ENCODE data around the gene ZNF710. TPM values are rescaled to one million over a fixed set of nuclear protein-coding genes. Genes with fewer than 3 reads are reported as not detected.

The ZNF710 gene
- total RNA-seq, 4 donors from 2014 or later, result 6.6 to 13.8 (median 10.1) TPM

DNA sequence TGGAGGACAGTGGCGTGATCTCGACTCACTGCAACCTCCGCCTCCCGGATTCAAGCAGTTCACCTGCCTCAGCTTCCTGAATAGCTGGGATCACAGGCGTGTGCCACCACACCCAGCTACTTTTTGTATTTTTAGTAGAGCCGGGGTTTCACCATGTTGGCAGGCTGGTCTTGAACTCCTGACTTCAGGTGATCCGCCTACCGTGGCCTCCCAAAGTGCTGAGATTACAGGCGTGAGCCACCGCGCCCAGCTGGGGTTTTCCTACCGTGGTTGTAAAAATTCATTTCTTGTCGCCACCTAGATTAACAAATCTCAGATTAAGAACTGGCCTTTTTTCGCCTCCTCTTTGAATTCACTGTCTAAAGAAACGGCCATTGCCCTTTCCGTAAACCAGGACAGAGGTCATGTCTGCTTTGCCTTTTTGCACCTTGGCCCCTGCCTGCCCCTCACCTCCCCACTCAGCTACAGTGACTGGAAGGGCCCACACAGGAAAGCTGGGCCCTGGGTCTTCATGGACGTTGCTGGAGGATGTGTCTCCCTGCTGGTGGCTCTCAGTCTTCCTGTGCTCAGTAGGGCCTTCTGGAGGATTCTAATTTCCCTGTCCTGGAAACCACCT lies 17.2 kb downstream of the ZNF710 start:
- H3K27ac ChIP-seq (replicated peaks in 1 of 4), result no peak overlapping the region
- TF ChIP-seq EP300 (IDR thresholded peaks at IDR 0.05) (no peak), POLR2A (IDR thresholded peaks at IDR 0.05; ENCODE audit: low read depth) (no peak), POLR2AphosphoS5 (IDR thresholded peaks at IDR 0.05) (no peak)
- TF ChIP-seq, protein P1, sequence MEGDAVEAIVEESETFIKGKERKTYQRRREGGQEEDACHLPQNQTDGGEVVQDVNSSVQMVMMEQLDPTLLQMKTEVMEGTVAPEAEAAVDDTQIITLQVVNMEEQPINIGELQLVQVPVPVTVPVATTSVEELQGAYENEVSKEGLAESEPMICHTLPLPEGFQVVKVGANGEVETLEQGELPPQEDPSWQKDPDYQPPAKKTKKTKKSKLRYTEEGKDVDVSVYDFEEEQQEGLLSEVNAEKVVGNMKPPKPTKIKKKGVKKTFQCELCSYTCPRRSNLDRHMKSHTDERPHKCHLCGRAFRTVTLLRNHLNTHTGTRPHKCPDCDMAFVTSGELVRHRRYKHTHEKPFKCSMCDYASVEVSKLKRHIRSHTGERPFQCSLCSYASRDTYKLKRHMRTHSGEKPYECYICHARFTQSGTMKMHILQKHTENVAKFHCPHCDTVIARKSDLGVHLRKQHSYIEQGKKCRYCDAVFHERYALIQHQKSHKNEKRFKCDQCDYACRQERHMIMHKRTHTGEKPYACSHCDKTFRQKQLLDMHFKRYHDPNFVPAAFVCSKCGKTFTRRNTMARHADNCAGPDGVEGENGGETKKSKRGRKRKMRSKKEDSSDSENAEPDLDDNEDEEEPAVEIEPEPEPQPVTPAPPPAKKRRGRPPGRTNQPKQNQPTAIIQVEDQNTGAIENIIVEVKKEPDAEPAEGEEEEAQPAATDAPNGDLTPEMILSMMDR (IDR thresholded peaks at IDR 0.05), result no peak
- WGBS, result 95% methylated on average over 17 of the region's 17 CpGs
- H3K4me1 ChIP-seq, result peaks cover 9 to 14% (median 14%) of the 10 kb centered on the region in 4 donors
- intact Hi-C loops (cut with DNase I), result no loop called here
- H3K4me3 ChIP-seq, result no peak overlapping the region
- no peaks in the 10 kb centered on the region for H3K36me3 ChIP-seq
- H3K9me3 ChIP-seq, result no peaks in the 10 kb centered on the region
- no peak for DNase-seq (ENCODE audit: extremely low spot score)
- H3K27me3 ChIP-seq, result no peaks in the 10 kb centered on the region

DNA sequence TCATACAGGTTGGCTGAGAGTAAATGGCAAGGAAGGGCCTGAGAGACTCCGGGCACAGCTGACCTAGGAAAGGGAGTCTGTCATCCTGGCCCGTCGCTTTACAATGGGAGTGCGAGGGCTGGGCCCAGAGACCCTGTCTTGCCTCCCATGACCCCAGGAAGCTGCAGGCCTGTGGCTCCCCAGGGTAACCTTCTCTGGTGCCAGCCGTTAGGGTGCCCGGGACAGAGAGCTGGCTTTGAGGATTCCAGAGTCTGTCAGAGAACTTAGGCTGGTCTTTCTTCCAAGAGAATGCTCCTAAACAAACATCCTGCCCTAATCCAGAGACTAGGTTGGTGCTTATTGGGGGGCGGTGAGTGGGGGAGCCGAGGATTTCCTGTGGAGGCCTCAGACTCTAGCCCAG lies 18.5 kb downstream of the ZNF710 start:
- intact Hi-C loops (cut with DNase I), result no loop called here
- Histone ChIP-seq H3K4me1 (peaks cover 9 to 19% (median 14%) of the 10 kb centered on the region in 4 donors), H3K9me3 (no peaks in the 10 kb centered on the region), H3K36me3 (no peaks in the 10 kb centered on the region), H3K27me3 (no peaks in the 10 kb centered on the region), H3K27ac (replicated peaks in 1 of 4) (peak overlapping the region; percentile 28 to 66 (median 42)), H3K4me3 (no peak overlapping the region)
- WGBS, result 94% methylated on average over 7 of the region's 8 CpGs
- no peak for DNase-seq (ENCODE audit: extremely low spot score)
- TF ChIP-seq, protein P1 (IDR thresholded peaks at IDR 0.05), result no peak
- no peak for TF ChIP-seq POLR2AphosphoS5 (IDR thresholded peaks at IDR 0.05)
- TF ChIP-seq EP300 (IDR thresholded peaks at IDR 0.05), result no peak
- no peak for TF ChIP-seq POLR2A (IDR thresholded peaks at IDR 0.05; ENCODE audit: low read depth)

DNA sequence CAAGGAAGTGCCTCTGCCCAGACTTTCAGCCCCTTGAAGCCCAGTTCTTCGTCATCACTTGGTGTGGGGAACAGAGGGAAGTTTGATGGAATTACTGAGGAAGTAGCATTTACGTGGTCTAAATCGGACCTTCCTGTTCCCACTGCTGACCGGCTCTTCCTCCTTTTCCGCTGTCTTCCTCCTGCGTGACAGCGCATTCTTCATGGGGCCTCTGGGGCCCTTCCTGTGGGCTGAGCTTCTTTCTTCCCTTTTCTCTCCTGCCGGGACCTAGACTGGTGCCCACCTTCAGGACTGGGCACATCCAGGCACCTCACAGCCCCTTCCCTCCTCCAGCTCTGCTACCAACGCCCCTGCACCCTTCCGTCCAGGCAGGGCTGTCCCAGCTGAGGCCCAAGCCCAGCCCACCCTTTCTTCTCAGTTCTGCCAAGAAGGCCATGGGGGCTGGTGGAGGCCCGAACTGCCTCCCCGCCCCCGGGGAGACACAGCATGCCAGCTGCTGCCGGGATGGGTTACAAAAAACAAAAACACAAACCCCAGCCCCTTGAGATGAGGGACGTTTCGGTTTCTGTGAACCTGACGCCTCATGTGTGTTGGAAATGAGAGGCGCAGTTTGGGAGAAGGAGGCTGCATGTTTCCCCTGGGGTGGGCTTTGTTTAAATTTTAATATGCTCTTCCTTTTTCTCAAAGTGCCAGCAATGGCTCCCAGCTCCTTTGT lies 19.1 kb downstream of the ZNF710 start:
- Histone ChIP-seq H3K9me3 (no peaks in the 10 kb centered on the region), H3K27ac (replicated peaks in 1 of 4) (peak overlapping the region; percentile 33 to 66 (median 50)), H3K36me3 (no peaks in the 10 kb centered on the region), H3K27me3 (no peaks in the 10 kb centered on the region), H3K4me3 (no peak overlapping the region), H3K4me1 (peaks cover 9 to 24% (median 17%) of the 10 kb centered on the region in 4 donors)
- TF ChIP-seq POLR2AphosphoS5 (IDR thresholded peaks at IDR 0.05), result no peak
- no peak for TF ChIP-seq EP300 (IDR thresholded peaks at IDR 0.05)
- TF ChIP-seq, protein P1 (IDR thresholded peaks at IDR 0.05), result no peak
- TF ChIP-seq POLR2A (IDR thresholded peaks at IDR 0.05; ENCODE audit: low read depth), result no peak
- intact Hi-C loops (cut with DNase I), result no loop called here
- WGBS, result 67% methylated on average over 17 of the region's 18 CpGs
- no peak for DNase-seq (ENCODE audit: extremely low spot score)

- no peak for DNase-seq (ENCODE audit: extremely low spot score)
- peaks cover 9 to 32% (median 22%) of the 10 kb centered on the region in 4 donors for H3K4me1 ChIP-seq
- peak overlapping the region in 1 of 4 donors; percentile 33 for H3K27ac ChIP-seq (replicated peaks in 1 of 4)
- H3K27me3 ChIP-seq, result no peaks in the 10 kb centered on the region
- H3K9me3 ChIP-seq, result no peaks in the 10 kb centered on the region
- WGBS, result 92% methylated on average over 10 of the region's 10 CpGs
- intact Hi-C loops (cut with DNase I), result no loop called here
- TF ChIP-seq EP300 (IDR thresholded peaks at IDR 0.05) (no peak), POLR2AphosphoS5 (IDR thresholded peaks at IDR 0.05) (no peak), POLR2A (IDR thresholded peaks at IDR 0.05; ENCODE audit: low read depth) (no peak)
- TF ChIP-seq, protein P1 (IDR thresholded peaks at IDR 0.05), result no peak
- no peaks in the 10 kb centered on the region for H3K36me3 ChIP-seq
- H3K4me3 ChIP-seq, result no peak overlapping the region
These were observed 19.9 kb downstream of the ZNF710 start for GRCh38 chr15:90020936-90021507.

Measured in esophagus muscularis mucosa (tissue), 4 donors.